ENCODE data around the gene ATP13A2. TPM values are rescaled to one million over a fixed set of nuclear protein-coding genes. Genes with fewer than 3 reads are reported as not detected.
"Not testable (repeated sequence)": the region's sequence is repeated elsewhere in the genome, so short reads cannot be mapped to it uniquely, and the experiment has no call there.

ATP13A2 gene
- total RNA-seq, 3 donors from 2014 or later (not counting 1 experiment from before 2014, with no cell fraction given) = 38.7 to 53.6 (median 42.8) TPM

DNA sequence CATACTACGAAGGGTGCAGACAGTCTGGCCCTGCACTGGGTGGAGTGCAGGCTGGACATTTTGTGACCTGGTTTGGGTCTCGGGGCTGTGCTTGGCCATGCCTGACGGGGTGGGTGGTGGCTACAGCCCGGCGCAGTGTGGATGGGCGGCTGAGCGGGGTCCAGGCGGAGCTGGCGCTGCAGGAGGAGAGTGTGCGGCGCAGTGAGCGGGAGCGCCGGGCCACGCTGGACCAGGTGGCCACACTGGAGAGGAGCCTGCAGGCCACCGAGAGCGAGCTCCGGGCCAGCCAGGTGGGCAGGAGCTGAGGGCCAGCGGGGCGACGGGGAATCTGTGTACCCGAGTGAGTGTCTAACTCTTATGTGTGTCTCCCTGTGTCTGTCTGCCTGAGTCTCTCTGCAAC lies 45.4 kb downstream of the ATP13A2 start:
- intact Hi-C loops (cut with micrococcal nuclease) = no loop called here
- no peaks in the 10 kb centered on the region for H3K36me3 Mint-ChIP-seq
- no peaks in the 10 kb centered on the region for H3K27me3 Mint-ChIP-seq (ENCODE audit: low read depth in 2 of 2)
- H3K4me1 Mint-ChIP-seq = peaks cover 0 to 6% of the 10 kb centered on the region in 2 donors
- H3K27me3 ChIP-seq (ENCODE audit: control insufficient read depth, insufficient read depth, low read length) = no peaks in the 10 kb centered on the region
- TF ChIP-seq CTCF (IDR thresholded peaks at IDR 0.05) = no peak
- 97% methylated on average over 22 of the region's 22 CpGs for WGBS (ENCODE audit: insufficient coverage)
- no peak overlapping the region for H3K4me3 ChIP-seq (ENCODE audit: low read length)
- peaks cover 6% of the 10 kb centered on the region for H3K36me3 ChIP-seq (ENCODE audit: control insufficient read depth, insufficient read depth, low read length)
- H3K27ac Mint-ChIP-seq = no peak overlapping the region
- no peak overlapping the region for H3K27ac ChIP-seq (ENCODE audit: low read length)
- no peaks in the 10 kb centered on the region for H3K9me3 Mint-ChIP-seq
- H3K4me3 Mint-ChIP-seq = no peak overlapping the region
- no peaks in the 10 kb centered on the region for H3K9me3 ChIP-seq (ENCODE audit: control insufficient read depth, insufficient read depth, low read length)
- H3K4me1 ChIP-seq (ENCODE audit: control insufficient read depth, insufficient read depth, low read length) = peaks cover 3% of the 10 kb centered on the region
- ATAC-seq (no peak), DNase-seq (no peak)

- Histone ChIP-seq H3K4me3 (ENCODE audit: low read length) (no peak overlapping the region), H3K27ac (ENCODE audit: low read length) (no peak overlapping the region), H3K27me3 (ENCODE audit: control insufficient read depth, insufficient read depth, low read length) (no peaks in the 10 kb centered on the region), H3K4me1 (ENCODE audit: control insufficient read depth, insufficient read depth, low read length) (peaks cover 8% of the 10 kb centered on the region), H3K36me3 (ENCODE audit: control insufficient read depth, insufficient read depth, low read length) (peaks cover 6% of the 10 kb centered on the region), H3K9me3 (ENCODE audit: control insufficient read depth, insufficient read depth, low read length) (no peaks in the 10 kb centered on the region)
- ATAC-seq (no peak), DNase-seq (no peak)
- WGBS (ENCODE audit: insufficient coverage) = 95% methylated on average over 13 of the region's 13 CpGs
- Mint-ChIP-seq H3K4me3 (no peak overlapping the region), H3K27me3 (ENCODE audit: low read depth in 2 of 2) (no peaks in the 10 kb centered on the region), H3K4me1 (peaks cover under 1 to 6% of the 10 kb centered on the region in 2 donors), H3K9me3 (no peaks in the 10 kb centered on the region), H3K36me3 (no peaks in the 10 kb centered on the region), H3K27ac (no peak overlapping the region)
- no peak for TF ChIP-seq CTCF (IDR thresholded peaks at IDR 0.05)
- intact Hi-C loops (cut with micrococcal nuclease) = no loop called here
Measured at GRCh38 chr1:16965486-16966067, 46.2 kb downstream of the ATP13A2 start.

DNA sequence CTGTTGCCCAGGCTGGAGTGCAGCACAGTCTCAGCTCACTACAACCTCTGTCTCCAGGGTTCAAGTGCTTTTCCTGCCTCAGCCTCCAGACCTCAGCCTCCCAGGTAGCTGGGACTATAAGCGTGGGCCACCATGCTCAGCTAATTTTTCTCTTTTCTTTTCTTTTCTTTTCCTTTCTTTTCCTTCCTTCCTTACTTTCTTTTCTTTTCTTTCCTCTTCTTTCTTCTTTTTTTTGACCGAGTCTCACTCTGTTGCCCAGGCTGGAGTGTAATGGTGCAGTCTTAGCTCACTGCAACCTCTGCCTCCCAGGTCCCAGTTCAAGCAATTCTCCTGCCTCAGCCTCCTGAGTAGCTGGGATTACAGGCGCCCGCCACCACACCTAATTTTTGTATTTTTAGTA lies 47.6 kb downstream of the ATP13A2 start:
- H3K4me1 ChIP-seq (ENCODE audit: control insufficient read depth, insufficient read depth, low read length) = peaks cover 10% of the 10 kb centered on the region
- H3K27ac Mint-ChIP-seq; H3K36me3 Mint-ChIP-seq; intact Hi-C loops (cut with micrococcal nuclease); H3K4me3 ChIP-seq (ENCODE audit: low read length); DNase-seq; H3K27ac ChIP-seq (ENCODE audit: low read length); H3K9me3 ChIP-seq (ENCODE audit: control insufficient read depth, insufficient read depth, low read length); H3K9me3 Mint-ChIP-seq; H3K27me3 ChIP-seq (ENCODE audit: control insufficient read depth, insufficient read depth, low read length); H3K27me3 Mint-ChIP-seq (ENCODE audit: low read depth in 2 of 2); ATAC-seq; H3K36me3 ChIP-seq (ENCODE audit: control insufficient read depth, insufficient read depth, low read length): not testable (repeated sequence)
- H3K4me1 Mint-ChIP-seq = peaks cover 6 to 11% of the 10 kb centered on the region in 2 donors
- peak overlapping the region; percentile 18 for H3K4me3 Mint-ChIP-seq
- WGBS (ENCODE audit: insufficient coverage) = 96% methylated on average over 4 of the region's 4 CpGs

DNA sequence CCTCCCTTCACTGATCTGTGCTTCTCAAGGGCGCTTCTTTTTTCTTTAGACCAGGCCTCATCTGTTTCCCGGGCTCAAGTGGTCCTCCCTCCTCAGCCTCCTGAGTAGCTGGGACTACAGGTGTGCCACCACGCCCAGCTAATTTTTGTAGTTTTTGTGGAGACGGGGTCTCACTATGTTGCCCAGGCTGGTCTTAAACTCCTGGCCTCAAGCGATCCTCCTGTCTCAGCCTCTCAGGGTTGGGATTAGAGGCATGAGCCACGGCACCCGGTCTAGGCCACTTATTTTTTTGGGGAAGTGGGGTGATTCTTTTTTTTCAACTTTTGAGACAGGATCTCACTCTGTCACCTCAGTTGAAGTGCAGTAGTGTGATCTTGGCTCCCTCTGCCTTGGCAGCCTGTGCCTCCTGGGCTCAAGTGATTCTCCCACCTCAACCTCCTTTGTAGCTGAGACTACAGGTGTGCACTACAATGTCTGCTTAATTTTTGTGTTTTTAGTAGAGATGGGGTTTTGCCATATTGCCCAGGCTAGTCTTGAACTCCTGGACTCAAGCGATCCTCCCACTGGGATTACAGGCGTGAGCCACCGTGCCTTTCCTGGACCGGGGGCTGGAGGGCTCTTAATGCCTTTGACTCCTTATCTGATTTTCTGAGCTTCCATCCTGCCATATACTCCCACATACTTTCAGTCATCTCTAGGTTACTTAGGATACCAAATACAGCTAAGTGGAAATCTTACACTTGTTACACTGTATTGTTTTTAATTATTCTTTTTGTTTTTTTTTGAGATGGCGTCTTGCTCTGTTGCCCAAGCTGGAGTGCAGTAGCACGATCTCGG lies 50.2 kb downstream of the ATP13A2 start:
- Histone ChIP-seq H3K4me3 (ENCODE audit: low read length) (no peak overlapping the region), H3K9me3 (ENCODE audit: control insufficient read depth, insufficient read depth, low read length) (no peaks in the 10 kb centered on the region), H3K4me1 (ENCODE audit: control insufficient read depth, insufficient read depth, low read length) (peaks cover 10% of the 10 kb centered on the region), H3K27me3 (ENCODE audit: control insufficient read depth, insufficient read depth, low read length) (no peaks in the 10 kb centered on the region), H3K36me3 (ENCODE audit: control insufficient read depth, insufficient read depth, low read length) (peaks cover 4% of the 10 kb centered on the region), H3K27ac (ENCODE audit: low read length) (no peak overlapping the region)
- H3K4me3 Mint-ChIP-seq = peak overlapping the region; percentile 74
- H3K4me1 Mint-ChIP-seq = peaks cover 6 to 11% of the 10 kb centered on the region in 2 donors
- H3K27ac Mint-ChIP-seq = no peak overlapping the region
- DNase-seq (no peak), ATAC-seq (no peak)
- no peaks in the 10 kb centered on the region for H3K9me3 Mint-ChIP-seq
- intact Hi-C loops (cut with micrococcal nuclease) = no loop called here
- no peak for TF ChIP-seq CTCF (IDR thresholded peaks at IDR 0.05)
- WGBS (ENCODE audit: insufficient coverage) = 93% methylated on average over 14 of the region's 14 CpGs
- no peaks in the 10 kb centered on the region for H3K27me3 Mint-ChIP-seq (ENCODE audit: low read depth in 2 of 2)
- H3K36me3 Mint-ChIP-seq = no peaks in the 10 kb centered on the region

Data from natural killer cell (primary cell).